Measurements from ENCODE around the gene ANKRA2. TPM values are rescaled to one million over a fixed set of nuclear protein-coding genes. Genes with fewer than 3 reads are reported as not detected.
A peak's percentile ranks its signal among the peaks of the same experiment; 100 is the strongest.

Gene ANKRA2
- total and polyA plus RNA-seq, 3 experiments from 2014 or later: 16.4 to 22.3 (median 17.2) TPM

DNA sequence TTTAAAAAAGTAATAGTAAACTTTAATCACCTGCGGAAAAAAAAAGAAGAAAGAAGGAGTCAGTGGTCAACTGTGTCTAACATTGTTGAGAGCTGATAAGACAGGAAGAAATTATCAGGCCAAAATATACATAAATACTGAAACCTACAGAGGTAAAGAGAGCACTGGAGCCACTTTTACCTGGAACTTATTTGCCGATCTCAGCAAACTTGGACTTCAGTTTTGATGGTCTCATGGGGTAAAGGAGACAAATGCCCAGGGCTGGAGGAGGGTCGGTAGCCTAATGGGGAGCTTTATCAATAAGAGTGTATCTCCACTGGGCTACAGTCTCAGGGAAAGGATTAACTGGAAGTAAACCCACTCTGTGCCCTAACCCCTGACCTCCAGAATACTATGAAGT, 33.9 kb upstream of the ANKRA2 start:
- no peaks in the 10 kb centered on the region for H3K27me3 ChIP-seq (ENCODE audit: insufficient read depth, low read length, poor library complexity, severe bottlenecking)
- ChIA-PET POLR2A (no interaction called here), CTCF (no interaction called here)
- DNase-seq: no peak
- no peaks in the 10 kb centered on the region for H3K4me1 ChIP-seq (ENCODE audit: insufficient read depth, low read length)
- no peaks in the 10 kb centered on the region for H3K36me3 ChIP-seq (ENCODE audit: insufficient read depth, low read length)
- H3K4me3 ChIP-seq (ENCODE audit: low read length): no peak overlapping the region
- peaks cover 2 to 8% (median 4%) of the 10 kb centered on the region in 5 donors for H3K9me3 Mint-ChIP-seq
- peaks cover 7 to 8% of the 10 kb centered on the region in 2 donors for H3K27me3 Mint-ChIP-seq
- no peaks in the 10 kb centered on the region for H3K36me3 Mint-ChIP-seq
- H3K27ac Mint-ChIP-seq: no peak overlapping the region
- H3K27ac ChIP-seq (ENCODE audit: low read depth, low read length): no peak overlapping the region
- peaks cover 0 to 5% (median 1%) of the 10 kb centered on the region in 3 donors for H3K4me1 Mint-ChIP-seq
- H3K4me3 Mint-ChIP-seq: no peak overlapping the region
- H3K9me3 ChIP-seq (ENCODE audit: low read length): no peaks in the 10 kb centered on the region

DNA sequence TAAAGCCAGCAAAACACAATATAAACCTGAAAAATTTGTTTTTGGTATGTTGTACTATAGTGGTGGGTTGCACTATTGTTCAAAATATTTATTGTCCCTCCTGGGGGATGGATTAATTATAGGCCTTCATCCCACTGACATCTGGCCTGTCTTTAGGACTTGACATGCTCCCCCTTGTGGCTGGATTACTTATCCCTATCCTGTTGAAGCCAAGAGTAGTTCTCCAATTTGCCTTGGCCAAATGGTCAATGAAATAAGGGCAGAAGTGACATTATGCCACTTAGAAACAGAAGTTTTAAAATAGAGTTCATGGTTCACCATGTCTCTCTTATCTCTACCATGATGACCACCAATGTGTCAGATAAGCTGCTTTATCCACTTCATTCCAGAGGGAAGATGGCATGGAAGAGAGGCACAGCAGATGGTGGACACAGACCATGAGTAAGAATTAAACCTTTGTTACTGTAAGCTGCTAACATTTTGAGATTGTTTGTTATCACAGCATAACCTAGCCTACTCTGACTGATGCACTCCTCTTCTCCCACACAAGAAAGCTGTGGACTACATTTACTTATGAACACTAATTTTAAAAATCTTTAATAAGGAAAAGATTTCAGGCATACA, 31.4 kb upstream of the ANKRA2 start:
- Mint-ChIP-seq H3K27me3 (peaks cover 7 to 8% of the 10 kb centered on the region in 2 donors), H3K36me3 (no peaks in the 10 kb centered on the region), H3K4me1 (no peaks in the 10 kb centered on the region), H3K9me3 (peaks cover 1 to 5% (median 3%) of the 10 kb centered on the region in 5 donors), H3K27ac (no peak overlapping the region), H3K4me3 (no peak overlapping the region)
- no peak for DNase-seq
- Histone ChIP-seq H3K4me1 (ENCODE audit: insufficient read depth, low read length) (no peaks in the 10 kb centered on the region), H3K9me3 (ENCODE audit: low read length) (no peaks in the 10 kb centered on the region), H3K27ac (ENCODE audit: low read depth, low read length) (no peak overlapping the region), H3K36me3 (ENCODE audit: insufficient read depth, low read length) (no peaks in the 10 kb centered on the region), H3K4me3 (ENCODE audit: low read length) (no peak overlapping the region), H3K27me3 (ENCODE audit: insufficient read depth, low read length, poor library complexity, severe bottlenecking) (no peaks in the 10 kb centered on the region)
- CTCF ChIA-PET: interaction anchor here (1.3 to 1.6 kb wide), 3 partner anchors 9 to 196 kb away, joined by 4 to 6 read pairs (median 4); no protein-coding TSS in a partner anchor
- POLR2A ChIA-PET: no interaction called here

DNA sequence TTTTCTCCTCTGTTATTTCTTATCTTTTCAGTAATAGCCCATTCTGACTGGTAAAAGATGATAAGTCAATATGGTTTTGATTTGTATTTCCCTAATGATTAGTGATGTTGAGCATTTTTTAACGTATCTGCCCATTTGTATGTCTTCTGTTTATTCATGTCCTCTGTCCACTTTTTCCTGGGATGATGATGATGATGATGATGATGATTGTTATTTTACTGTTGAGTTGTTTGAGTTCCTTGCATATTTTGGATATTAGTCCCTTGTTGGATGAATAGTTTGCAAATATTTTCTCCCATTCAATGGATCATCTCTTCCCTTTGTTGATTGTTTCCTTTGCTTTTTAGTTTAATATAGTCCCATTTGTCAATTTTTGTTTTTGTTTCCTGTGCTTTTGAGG, 27.1 kb upstream of the ANKRA2 start:
- no peaks in the 10 kb centered on the region for H3K36me3 Mint-ChIP-seq
- Histone ChIP-seq H3K27ac (ENCODE audit: low read depth, low read length) (no peak overlapping the region), H3K36me3 (ENCODE audit: insufficient read depth, low read length) (no peaks in the 10 kb centered on the region), H3K4me3 (ENCODE audit: low read length) (no peak overlapping the region), H3K4me1 (ENCODE audit: insufficient read depth, low read length) (no peaks in the 10 kb centered on the region), H3K27me3 (ENCODE audit: insufficient read depth, low read length, poor library complexity, severe bottlenecking) (no peaks in the 10 kb centered on the region), H3K9me3 (ENCODE audit: low read length) (no peaks in the 10 kb centered on the region)
- peak overlapping the region in 1 of 8 donors; percentile 12 for H3K27ac Mint-ChIP-seq
- H3K9me3 Mint-ChIP-seq: no peaks in the 10 kb centered on the region
- H3K4me1 Mint-ChIP-seq: no peaks in the 10 kb centered on the region
- no peak for DNase-seq
- ChIA-PET POLR2A (no interaction called here), CTCF (interaction anchor here (0.9 to 4.3 kb wide), 3 partner anchors 18 to 200 kb away, joined by 3 to 33 read pairs (median 9); no protein-coding TSS in a partner anchor)
- H3K27me3 Mint-ChIP-seq: peaks cover 0 to 2% of the 10 kb centered on the region in 2 donors
- no peak overlapping the region for H3K4me3 Mint-ChIP-seq

DNA sequence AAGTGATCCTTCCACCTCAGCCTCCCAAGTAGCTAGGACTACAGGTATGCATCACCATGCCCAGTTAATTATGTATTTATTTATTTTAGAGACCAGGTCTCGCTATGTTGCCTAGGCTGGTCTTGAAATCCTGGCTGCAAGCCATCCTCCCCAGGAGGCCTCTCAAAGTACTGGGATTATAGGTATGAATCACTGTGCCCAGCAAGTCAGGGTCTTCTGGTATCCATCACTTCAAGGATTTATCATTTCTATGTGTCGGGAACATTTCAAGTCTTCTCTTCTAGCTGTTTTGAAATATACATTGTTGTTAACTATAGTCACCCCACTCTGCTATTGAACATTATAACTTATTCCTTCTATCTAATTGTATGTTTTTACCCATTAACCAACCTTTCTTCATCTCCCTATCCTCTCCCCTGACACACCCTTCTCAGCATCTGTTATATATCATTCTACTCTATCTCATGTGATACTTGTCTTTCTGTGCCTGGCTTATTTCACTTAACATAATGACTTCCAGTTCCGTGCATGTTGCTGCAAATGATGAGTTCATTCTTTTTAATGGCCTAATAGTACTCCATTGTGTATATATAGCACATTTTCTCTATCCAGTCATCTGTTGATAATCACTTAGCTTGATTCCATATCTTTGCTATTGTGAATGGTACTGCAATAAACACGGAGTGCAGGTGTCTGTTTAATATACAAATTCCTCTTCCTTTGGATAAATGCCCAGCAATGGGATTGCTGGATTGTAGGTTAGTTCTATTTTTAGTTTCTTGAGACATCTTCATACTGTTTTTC, 26.5 kb upstream of the ANKRA2 start:
- H3K27ac ChIP-seq (ENCODE audit: low read depth, low read length): no peak overlapping the region
- Mint-ChIP-seq H3K9me3 (no peaks in the 10 kb centered on the region), H3K27ac (no peak overlapping the region), H3K27me3 (peaks cover 0 to 2% of the 10 kb centered on the region in 2 donors), H3K36me3 (no peaks in the 10 kb centered on the region), H3K4me3 (no peak overlapping the region), H3K4me1 (no peaks in the 10 kb centered on the region)
- no peaks in the 10 kb centered on the region for H3K4me1 ChIP-seq (ENCODE audit: insufficient read depth, low read length)
- no peaks in the 10 kb centered on the region for H3K36me3 ChIP-seq (ENCODE audit: insufficient read depth, low read length)
- no peak overlapping the region for H3K4me3 ChIP-seq (ENCODE audit: low read length)
- H3K9me3 ChIP-seq (ENCODE audit: low read length): no peaks in the 10 kb centered on the region
- CTCF ChIA-PET: interaction anchor here (0.7 to 4.3 kb wide), 10 partner anchors 10 to 204 kb away, joined by 3 to 33 read pairs (median 7); partner anchors contain the start of genes ANKRA2 and UTP15
- H3K27me3 ChIP-seq (ENCODE audit: insufficient read depth, low read length, poor library complexity, severe bottlenecking): no peaks in the 10 kb centered on the region
- no peak for DNase-seq
- POLR2A ChIA-PET: no interaction called here

DNA sequence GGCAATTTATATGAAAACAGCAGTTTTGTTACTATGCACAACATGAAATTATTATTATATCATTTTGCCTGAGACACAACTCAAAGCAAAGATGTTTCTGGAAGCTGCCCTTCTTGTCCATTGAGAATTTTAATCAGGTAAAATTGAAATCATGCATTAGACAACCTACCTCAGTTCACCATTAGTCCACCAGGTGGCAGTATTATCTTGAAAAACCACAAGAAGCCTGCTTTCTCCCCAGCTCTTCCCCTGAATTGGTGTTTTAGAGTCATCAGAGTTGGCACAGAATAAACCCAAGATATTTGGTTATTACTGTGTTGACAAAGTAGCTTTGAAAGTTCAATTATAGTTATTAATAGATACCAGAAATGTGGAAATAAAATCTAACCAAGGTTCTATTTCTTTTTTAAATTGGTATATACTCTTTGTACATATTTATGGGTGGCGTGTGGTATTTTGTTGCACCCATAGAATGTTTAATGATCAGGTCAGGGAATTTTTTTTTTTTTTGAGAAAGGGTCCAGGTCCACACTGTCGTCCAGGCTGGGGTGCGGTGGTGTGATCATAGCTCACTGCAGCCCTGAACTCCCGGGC, 25.8 kb upstream of the ANKRA2 start:
- peak; percentile 8 to 54 (median 47) for DNase-seq
- Histone ChIP-seq H3K36me3 (ENCODE audit: insufficient read depth, low read length) (no peaks in the 10 kb centered on the region), H3K27me3 (ENCODE audit: insufficient read depth, low read length, poor library complexity, severe bottlenecking) (no peaks in the 10 kb centered on the region), H3K4me1 (ENCODE audit: insufficient read depth, low read length) (no peaks in the 10 kb centered on the region), H3K9me3 (ENCODE audit: low read length) (no peaks in the 10 kb centered on the region), H3K4me3 (ENCODE audit: low read length) (no peak overlapping the region), H3K27ac (ENCODE audit: low read depth, low read length) (no peak overlapping the region)
- no peak overlapping the region for H3K27ac Mint-ChIP-seq
- CTCF ChIA-PET: interaction anchor here (0.7 to 4.3 kb wide), 14 partner anchors 9 to 1067 kb away, joined by 3 to 33 read pairs (median 6); partner anchors contain the start of genes ANKRA2 and UTP15
- no peaks in the 10 kb centered on the region for H3K4me1 Mint-ChIP-seq
- peaks cover 0 to 2% of the 10 kb centered on the region in 2 donors for H3K27me3 Mint-ChIP-seq
- H3K36me3 Mint-ChIP-seq: no peaks in the 10 kb centered on the region
- no peaks in the 10 kb centered on the region for H3K9me3 Mint-ChIP-seq
- H3K4me3 Mint-ChIP-seq: no peak overlapping the region
- POLR2A ChIA-PET: no interaction called here

DNA sequence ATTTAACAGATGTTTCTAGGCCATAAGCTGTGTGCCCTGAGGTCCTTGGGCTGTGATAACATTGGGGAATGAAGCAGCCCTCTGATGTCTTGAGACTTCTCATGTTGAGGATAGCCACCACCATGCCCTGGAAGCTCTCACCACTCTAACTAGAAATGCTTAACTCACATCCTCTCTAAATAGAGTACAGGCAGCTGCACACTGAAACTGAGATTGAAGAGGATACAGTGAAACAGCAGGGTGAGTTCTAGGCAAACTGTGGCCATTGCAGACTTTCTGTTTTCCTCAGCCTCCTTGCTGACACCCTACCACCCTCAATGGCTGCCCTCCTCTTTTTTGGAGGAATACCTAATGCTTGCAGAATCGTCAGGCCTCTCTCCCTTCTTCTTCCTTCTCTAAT, 22.5 kb upstream of the ANKRA2 start:
- H3K27ac Mint-ChIP-seq: no peak overlapping the region
- ChIA-PET POLR2A (no interaction called here), CTCF (interaction anchor here (1.6 kb wide), 1 partner anchor 205 kb away, joined by 7 read pairs; no protein-coding TSS in a partner anchor)
- no peaks in the 10 kb centered on the region for H3K4me1 Mint-ChIP-seq
- H3K27me3 ChIP-seq (ENCODE audit: insufficient read depth, low read length, poor library complexity, severe bottlenecking): no peaks in the 10 kb centered on the region
- no peaks in the 10 kb centered on the region for H3K36me3 ChIP-seq (ENCODE audit: insufficient read depth, low read length)
- H3K4me1 ChIP-seq (ENCODE audit: insufficient read depth, low read length): no peaks in the 10 kb centered on the region
- DNase-seq: no peak
- no peak overlapping the region for H3K27ac ChIP-seq (ENCODE audit: low read depth, low read length)
- H3K9me3 ChIP-seq (ENCODE audit: low read length): no peaks in the 10 kb centered on the region
- H3K4me3 Mint-ChIP-seq: no peak overlapping the region
- no peak overlapping the region for H3K4me3 ChIP-seq (ENCODE audit: low read length)
- peaks cover 0 to 2% (median 0%) of the 10 kb centered on the region in 3 donors for H3K36me3 Mint-ChIP-seq
- H3K27me3 Mint-ChIP-seq: peaks cover 0 to 2% of the 10 kb centered on the region in 2 donors
- H3K9me3 Mint-ChIP-seq: no peaks in the 10 kb centered on the region

DNA sequence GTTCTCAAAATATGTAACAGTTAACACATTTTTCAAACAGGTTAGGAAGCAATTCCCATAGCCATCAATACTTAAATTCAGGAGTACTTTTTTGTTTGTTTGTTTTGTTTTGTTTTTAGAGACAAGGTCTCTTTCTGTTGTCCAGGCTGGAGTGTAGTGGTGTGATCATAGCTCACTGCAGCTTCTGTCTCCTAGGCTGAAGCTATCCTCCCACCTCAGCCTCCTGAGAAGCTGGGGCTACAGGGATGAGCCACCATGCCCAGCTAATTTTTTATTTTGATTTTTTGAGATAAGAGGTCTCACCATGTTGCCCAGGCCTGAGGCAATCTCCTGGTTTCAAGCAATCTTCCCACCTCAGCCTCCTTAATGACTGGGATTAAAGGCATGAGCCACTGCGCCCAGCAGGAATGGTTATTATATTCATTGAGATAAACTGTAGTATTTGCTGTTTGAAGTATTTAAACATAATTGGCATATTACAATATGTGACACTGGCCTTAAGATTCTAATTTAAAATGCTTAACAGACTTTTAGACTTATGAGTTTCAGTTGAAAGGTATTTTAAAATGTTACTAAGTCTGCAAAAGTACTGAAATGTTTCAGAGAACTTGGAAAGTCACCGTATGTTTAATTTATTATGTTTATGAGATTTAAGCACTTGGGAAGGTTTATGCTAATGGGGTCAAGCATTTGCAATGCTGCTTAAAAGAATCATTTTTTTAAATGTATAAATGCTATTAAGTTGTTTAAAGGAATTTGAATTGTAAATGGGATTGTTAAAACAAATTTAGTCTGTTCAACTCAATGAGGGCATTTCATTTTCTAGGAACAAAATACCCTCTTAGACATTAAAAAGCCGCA, 17.1 kb upstream of the ANKRA2 start:
- H3K4me1 ChIP-seq (ENCODE audit: insufficient read depth, low read length): no peaks in the 10 kb centered on the region
- DNase-seq: no peak
- H3K36me3 ChIP-seq (ENCODE audit: insufficient read depth, low read length): peaks cover 16% of the 10 kb centered on the region
- H3K4me1 Mint-ChIP-seq: no peaks in the 10 kb centered on the region
- no peak overlapping the region for H3K4me3 ChIP-seq (ENCODE audit: low read length)
- H3K27me3 ChIP-seq (ENCODE audit: insufficient read depth, low read length, poor library complexity, severe bottlenecking): no peaks in the 10 kb centered on the region
- H3K27me3 Mint-ChIP-seq: no peaks in the 10 kb centered on the region
- peaks cover 15 to 39% (median 29%) of the 10 kb centered on the region in 3 donors for H3K36me3 Mint-ChIP-seq
- H3K9me3 Mint-ChIP-seq: no peaks in the 10 kb centered on the region
- H3K4me3 Mint-ChIP-seq: no peak overlapping the region
- H3K27ac Mint-ChIP-seq: no peak overlapping the region
- no peaks in the 10 kb centered on the region for H3K9me3 ChIP-seq (ENCODE audit: low read length)
- CTCF ChIA-PET: interaction anchor here (1.6 kb wide), 1 partner anchor 9 kb away, joined by 7 read pairs; no protein-coding TSS in a partner anchor
- H3K27ac ChIP-seq (ENCODE audit: low read depth, low read length): no peak overlapping the region
- POLR2A ChIA-PET: no interaction called here

Data from CD8-positive, alpha-beta memory T cell (primary cell).